ENCODE results near the gene PGR. TPM values are rescaled to one million over a fixed set of nuclear protein-coding genes. Genes with fewer than 3 reads are reported as not detected.
"Not testable (repeated sequence)": the region's sequence is repeated elsewhere in the genome, so short reads cannot be mapped to it uniquely, and the experiment has no call there.

PGR gene
- total and polyA plus RNA-seq, 11 donors, result 1.4 to 13.9 (median 10.6) TPM

- ATAC-seq (no peak), DNase-seq (no peak)
- intact Hi-C loops (cut with DNase I), result no loop called here
- WGBS, 4 donors, result 82 to 97% (median 95%) methylated on average over 1 of the region's 1 CpG
- Histone ChIP-seq H3K36me3 (no peaks in the 10 kb centered on the region), H3K27ac (no peak overlapping the region), H3K4me3 (no peak overlapping the region), H3K9me3 (no peaks in the 10 kb centered on the region), H3K27me3 (no peaks in the 10 kb centered on the region), H3K4me1 (no peaks in the 10 kb centered on the region)
- TF ChIP-seq CTCF (IDR thresholded peaks at IDR 0.05) (no peak), POLR2A (IDR thresholded peaks at IDR 0.05) (no peak)
Measured at GRCh38 chr11:101019870-101020269, 109.7 kb downstream of the PGR start.

GRCh38 chr11:101014600-101015285 lies 114.9 kb downstream of the PGR start:
- TF ChIP-seq CTCF (IDR thresholded peaks at IDR 0.05) (no peak), POLR2A (IDR thresholded peaks at IDR 0.05) (no peak)
- no peak overlapping the region for H3K27ac ChIP-seq
- no peaks in the 10 kb centered on the region for H3K9me3 ChIP-seq
- DNase-seq (no peak), ATAC-seq (no peak)
- intact Hi-C loops (cut with DNase I), result no loop called here
- no peak overlapping the region for H3K4me3 ChIP-seq
- no peaks in the 10 kb centered on the region for H3K27me3 ChIP-seq
- no peaks in the 10 kb centered on the region for H3K36me3 ChIP-seq
- H3K4me1 ChIP-seq, result no peaks in the 10 kb centered on the region

GRCh38 chr11:101013702-101014101 lies 115.9 kb downstream of the PGR start:
- intact Hi-C loops (cut with DNase I); ATAC-seq; H3K9me3 ChIP-seq; H3K4me3 ChIP-seq; H3K27ac ChIP-seq; H3K27me3 ChIP-seq; H3K36me3 ChIP-seq; DNase-seq; H3K4me1 ChIP-seq: not testable (repeated sequence)

GRCh38 chr11:101011881-101012280 lies 117.7 kb downstream of the PGR start:
- Histone ChIP-seq H3K4me3 (no peak overlapping the region), H3K9me3 (no peaks in the 10 kb centered on the region), H3K36me3 (no peaks in the 10 kb centered on the region), H3K27ac (no peak overlapping the region), H3K27me3 (no peaks in the 10 kb centered on the region), H3K4me1 (peaks cover 0 to 7% (median 0%) of the 10 kb centered on the region in 12 donors)
- TF ChIP-seq POLR2A (IDR thresholded peaks at IDR 0.05) (no peak), CTCF (IDR thresholded peaks at IDR 0.05) (no peak)
- DNase-seq (no peak), ATAC-seq (no peak)
- WGBS, 4 donors, result 70 to 82% (median 79%) methylated on average over 5 of the region's 5 CpGs
- intact Hi-C loops (cut with DNase I), result no loop called here

- Histone ChIP-seq H3K4me1 (peaks cover 0 to 7% (median 0%) of the 10 kb centered on the region in 12 donors), H3K27me3 (no peaks in the 10 kb centered on the region), H3K27ac (no peak overlapping the region), H3K9me3 (no peaks in the 10 kb centered on the region), H3K4me3 (no peak overlapping the region), H3K36me3 (no peaks in the 10 kb centered on the region)
- no peak for DNase-seq
- ATAC-seq, result no peak
- intact Hi-C loops (cut with DNase I), result no loop called here
- TF ChIP-seq POLR2A (IDR thresholded peaks at IDR 0.05), result no peak
- no peak for TF ChIP-seq CTCF (IDR thresholded peaks at IDR 0.05)
- 84 to 91% (median 87%) methylated on average over 5 of the region's 5 CpGs for WGBS, 4 donors
Measured at GRCh38 chr11:101010899-101011298, 118.7 kb downstream of the PGR start.
